Measurements from ENCODE around the gene LCTL.

GRCh38 chr15:66581972-66582537, 16.3 kb upstream of the LCTL start:
- TF ChIP-seq EZH2 (IDR thresholded peaks at IDR 0.05; ENCODE audit: borderline replicate concordance, low read length) (no peak), CTCF (IDR thresholded peaks at IDR 0.05; ENCODE audit: low read length) (no peak)

Measured in OCI-LY1 (cell line).